Skeletal muscle cell (primary cell): ENCODE measurements around the gene ITK.
"Not testable (repeated sequence)": the region's sequence is repeated elsewhere in the genome, so short reads cannot be mapped to it uniquely, and the experiment has no call there.

Experiments
- DNase-seq: peaks from one replicate; pipeline ENCODE4 v3.0.0-alpha.2; 2010; ENCODE audit warnings: low read depth
- H3K4me3 ChIP-seq: 2 replicates; pipeline ENCODE4 v1.5.1; 2011; ENCODE audit warnings: low read depth, mild to moderate bottlenecking, control low read depth, low read length, moderate library complexity

ITK gene

GRCh38 chr5:157166214-157167213 lies 14.1 kb upstream of the ITK start, which contains the start of gene GARIN3:
Gene GARIN3 (minus strand): TSS chr5:157166264. CDS start chr5:157166168, 96 bp downstream.
- H3K4me3 ChIP-seq, result no peak within 1 kb of the TSS
- DNase-seq, result no peak

- no peak overlapping the region for H3K4me3 ChIP-seq
- DNase-seq, result no peak
Measured at GRCh38 chr5:157167214-157167621, 13.4 kb upstream of the ITK start.

DNA sequence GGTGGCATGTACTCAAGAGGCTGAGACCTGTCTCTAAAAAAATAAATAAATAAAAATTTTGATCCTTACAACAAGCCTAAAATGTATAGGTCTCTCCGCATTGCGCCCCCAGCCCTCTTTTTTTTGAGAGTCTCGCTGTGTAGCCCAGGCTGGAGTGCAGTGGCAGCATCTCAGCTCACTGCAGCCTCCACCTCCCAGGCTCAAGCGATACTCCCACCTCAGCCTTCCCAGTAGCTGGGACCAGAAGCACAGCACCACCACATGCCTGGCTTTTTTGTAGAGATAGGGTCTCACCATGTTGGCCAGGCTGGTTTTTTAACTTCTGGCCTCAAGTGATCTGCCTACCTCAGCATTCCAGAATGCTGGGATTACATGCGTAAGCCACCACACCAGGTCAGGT lies 12.4 kb upstream of the ITK start:
- DNase-seq, result no peak
- no peak overlapping the region for H3K4me3 ChIP-seq

- no peak overlapping the region for H3K4me3 ChIP-seq
- DNase-seq, result peak; percentile 4
Measured at GRCh38 chr5:157172403-157172802, 8.2 kb upstream of the ITK start.

- no peak overlapping the region for H3K4me3 ChIP-seq
- DNase-seq, result no peak
Measured at GRCh38 chr5:157175071-157175612, 5.5 kb upstream of the ITK start.

DNA sequence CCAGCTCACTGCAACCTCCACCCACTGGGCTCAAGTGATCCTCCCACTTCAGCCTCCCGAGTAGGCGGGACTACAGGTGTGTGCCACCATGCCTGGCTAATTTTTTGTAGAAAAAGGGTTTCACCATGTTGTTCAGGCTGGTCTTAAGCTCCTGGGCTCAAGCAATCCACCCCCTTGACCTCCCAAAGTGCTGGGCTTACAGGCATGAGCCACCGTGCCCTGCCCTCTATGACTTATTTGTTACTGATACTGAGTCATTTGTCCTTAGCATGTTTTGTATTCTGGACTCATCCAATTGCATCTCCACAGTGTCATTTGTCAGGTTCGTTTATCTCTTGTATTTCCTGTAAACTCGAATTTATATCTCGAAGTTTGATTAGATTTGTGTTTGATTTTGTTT lies 2.7 kb upstream of the ITK start:
- no peak overlapping the region for H3K4me3 ChIP-seq
- DNase-seq, result no peak

GRCh38 chr5:157178966-157179365 lies 1.7 kb upstream of the ITK start:
- H3K4me3 ChIP-seq, result no peak overlapping the region
- DNase-seq, result no peak

GRCh38 chr5:157182143-157182757 lies 1.6 kb downstream of the ITK start:
- H3K4me3 ChIP-seq, result no peak overlapping the region

DNA sequence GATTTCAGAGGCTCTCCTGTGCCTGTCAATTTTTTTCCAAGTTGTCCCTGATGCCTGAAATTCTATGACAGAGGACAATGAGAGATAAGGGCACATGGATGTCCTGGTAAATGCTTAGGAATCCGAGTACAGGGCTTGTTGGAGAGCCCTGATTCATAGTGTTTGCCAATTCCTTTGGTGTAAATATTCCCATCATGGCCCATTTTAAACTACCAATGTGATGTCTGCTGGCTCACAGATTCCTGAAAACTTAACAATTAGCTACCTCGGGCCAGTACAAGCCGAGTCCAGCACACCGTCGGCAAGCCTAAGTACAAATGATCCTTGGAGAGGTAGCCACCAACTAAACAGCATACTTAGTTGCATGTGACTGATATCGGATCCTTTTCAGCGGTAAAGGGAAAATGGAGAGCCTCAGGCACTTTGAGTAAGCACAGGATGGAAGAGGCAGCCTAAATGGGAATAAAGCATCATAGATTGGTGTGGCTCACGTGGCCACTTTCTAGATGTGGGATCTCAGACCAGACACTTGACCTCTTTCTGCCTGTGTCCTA lies 3.6 kb downstream of the ITK start:
- no peak overlapping the region for H3K4me3 ChIP-seq
- no peak for DNase-seq

More at GRCh38 chr5:157182143-157182757, 1.6 kb downstream of the ITK start:
- DNase-seq, result no peak

DNA sequence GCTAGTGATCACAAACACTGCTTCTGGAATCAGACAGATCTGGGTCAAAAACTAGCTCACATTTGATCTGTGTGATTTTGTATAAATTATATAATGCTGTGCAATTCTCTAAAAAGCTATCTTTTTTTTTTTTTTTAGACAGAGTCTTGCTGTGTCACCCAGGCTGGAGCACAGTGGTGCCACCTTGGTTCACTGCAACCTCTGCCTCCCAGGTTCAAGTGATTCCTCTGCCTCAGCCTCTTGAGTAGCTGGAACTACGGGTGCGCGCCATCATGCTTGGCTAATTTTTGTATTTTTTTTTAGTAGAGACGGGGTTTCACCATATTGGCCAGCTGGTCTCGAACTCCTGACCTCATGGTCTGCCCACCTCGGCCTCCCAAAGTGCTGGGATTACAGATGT lies 4.5 kb downstream of the ITK start:
- H3K4me3 ChIP-seq, result not testable (repeated sequence)

DNA sequence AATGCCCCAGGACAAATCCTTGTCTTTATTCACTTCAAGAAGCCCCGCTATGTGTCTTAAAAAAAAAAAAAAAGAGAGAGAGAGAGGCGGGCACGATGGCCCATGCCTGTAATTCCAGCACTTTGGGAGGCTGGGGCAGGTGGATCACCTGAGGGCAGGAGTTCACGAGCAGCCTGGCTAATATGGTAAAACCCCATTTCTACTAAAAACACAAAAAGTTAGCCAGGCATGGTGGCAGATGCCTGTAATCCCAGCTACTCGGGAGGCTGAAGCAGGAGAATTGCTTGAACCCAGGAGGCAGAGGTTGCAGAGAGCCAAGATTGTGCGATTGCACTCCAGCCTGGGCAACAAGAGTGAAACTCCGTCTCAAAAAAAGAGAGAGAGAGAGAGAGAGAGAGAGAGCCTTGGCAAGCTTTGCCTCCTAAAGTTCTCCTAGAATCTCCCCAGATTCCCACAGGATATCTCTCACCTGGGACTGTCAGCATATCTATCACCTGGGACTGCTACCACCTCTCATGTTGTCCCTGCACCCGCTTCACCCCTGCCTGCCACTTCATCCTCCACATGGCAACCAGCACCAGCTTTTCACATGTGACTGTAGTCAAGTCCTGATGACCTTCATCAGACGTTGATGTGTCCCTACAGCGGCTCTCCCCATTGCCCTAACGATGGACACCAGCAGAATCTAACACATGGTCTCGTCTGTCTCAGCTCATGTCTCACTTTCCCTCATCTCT lies 5.8 kb downstream of the ITK start:
- DNase-seq, result no peak
- no peak overlapping the region for H3K4me3 ChIP-seq

More for the DNA sequence above, 4.5 kb downstream of the ITK start:
- not testable (repeated sequence) for DNase-seq

- DNase-seq, result no peak
- H3K4me3 ChIP-seq, result no peak overlapping the region
Measured at GRCh38 chr5:157187046-157187754, 6.6 kb downstream of the ITK start.

GRCh38 chr5:157188270-157188669 lies 7.6 kb downstream of the ITK start:
- H3K4me3 ChIP-seq, result no peak overlapping the region
- DNase-seq, result no peak

DNA sequence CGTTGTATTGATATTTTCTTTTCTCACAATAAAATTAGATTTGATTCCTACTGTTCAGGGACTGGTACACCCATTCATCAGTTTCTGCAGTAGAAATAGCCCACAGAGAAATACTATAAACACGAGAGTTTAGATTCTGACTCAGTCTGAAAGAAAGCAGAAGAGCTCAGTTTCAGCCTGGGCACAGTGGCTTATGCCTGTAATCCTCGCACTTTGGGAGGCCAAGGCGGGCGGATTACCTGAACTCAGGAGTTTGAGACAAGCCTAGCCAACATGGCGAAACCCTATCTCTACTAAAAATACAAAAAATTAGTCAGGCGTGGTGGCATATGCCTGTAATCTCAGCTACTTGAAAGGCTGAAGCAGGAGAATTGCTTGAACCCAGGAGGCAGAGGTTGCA lies 8.6 kb downstream of the ITK start:
- DNase-seq, result no peak

DNA sequence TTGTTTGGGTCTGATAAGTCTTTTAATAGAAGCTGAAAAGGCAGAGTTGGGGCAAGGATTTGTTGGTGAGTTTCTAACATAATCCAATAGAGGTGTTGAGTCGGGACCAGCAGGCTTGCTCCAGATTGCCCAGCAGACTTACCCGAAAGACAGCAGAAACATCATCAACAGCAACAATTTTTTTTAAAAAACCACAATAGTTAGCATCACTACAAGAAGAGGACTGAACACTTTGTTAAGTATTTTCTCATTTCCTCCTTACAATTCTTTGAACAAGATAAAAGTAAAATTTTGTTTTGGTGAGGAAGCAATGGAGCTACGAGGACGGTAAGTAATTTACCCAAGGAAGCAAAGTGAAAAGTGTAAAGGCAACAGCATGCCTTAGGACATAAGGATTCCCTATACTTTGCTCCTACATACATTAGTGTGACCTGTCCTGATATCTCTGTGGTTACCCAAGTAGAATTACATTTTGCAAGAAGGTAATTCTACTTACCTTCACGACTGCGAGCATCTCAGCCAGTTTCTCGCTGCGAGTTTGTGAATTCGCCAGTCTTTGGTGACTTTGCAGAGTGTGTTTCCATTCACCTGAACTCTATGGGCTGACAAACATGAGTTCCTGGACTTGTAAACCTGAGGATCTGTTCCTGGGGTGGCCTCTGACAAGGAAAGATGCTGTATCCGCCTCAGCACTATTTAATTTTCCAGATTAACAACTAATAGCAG lies 13.2 kb downstream of the ITK start:
- no peak overlapping the region for H3K4me3 ChIP-seq
- DNase-seq, result no peak

More for the DNA sequence above, 8.6 kb downstream of the ITK start:
- H3K4me3 ChIP-seq, result no peak overlapping the region

DNA sequence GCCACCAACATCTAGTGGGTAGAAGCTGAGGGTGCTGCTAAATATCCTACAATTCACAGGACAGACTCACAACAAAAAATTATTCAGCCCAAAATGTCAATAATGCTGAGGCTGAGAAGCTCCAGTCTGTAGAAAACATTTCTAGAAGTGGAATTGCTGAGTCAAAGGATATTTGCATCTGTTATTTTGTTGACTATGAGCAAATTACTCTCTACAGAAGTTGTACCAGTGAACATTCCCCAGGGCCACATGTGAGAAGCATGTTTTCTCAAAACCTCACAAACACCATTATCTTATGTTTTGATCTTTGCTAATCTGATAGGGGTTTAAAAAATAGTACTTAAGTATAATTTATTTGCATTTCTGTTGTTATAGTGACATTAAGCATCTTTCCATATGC lies 15.4 kb downstream of the ITK start:
- DNase-seq, result no peak
- H3K4me3 ChIP-seq, result no peak overlapping the region

DNA sequence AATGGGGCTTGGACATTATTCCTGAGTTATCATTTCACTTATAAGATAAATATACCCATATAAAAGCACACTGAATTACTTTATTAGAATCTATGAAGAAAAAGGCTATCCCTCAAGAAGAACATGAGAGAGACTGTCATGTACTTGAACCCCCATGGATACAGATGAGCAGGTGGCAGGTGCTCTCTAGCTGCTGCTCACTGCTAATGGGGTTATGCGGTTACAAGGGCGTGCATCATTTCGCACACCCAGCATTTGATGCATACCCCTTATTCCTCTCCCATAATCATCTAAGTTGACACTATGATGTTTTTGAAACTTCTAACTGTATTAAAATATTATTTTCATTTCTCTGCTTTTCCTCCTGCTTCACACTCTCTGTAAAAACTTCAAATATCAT lies 16.4 kb downstream of the ITK start:
- DNase-seq, result no peak

GRCh38 chr5:157198277-157198986 lies 17.8 kb downstream of the ITK start:
- H3K4me3 ChIP-seq, result no peak overlapping the region
- no peak for DNase-seq

More for the DNA sequence above, 16.4 kb downstream of the ITK start:
- H3K4me3 ChIP-seq, result no peak overlapping the region
